ENCODE measurements around the gene FAM13C. TPM values are rescaled to one million over a fixed set of nuclear protein-coding genes. Genes with fewer than 3 reads are reported as not detected.

Gene FAM13C
- total RNA-seq, 4 donors from 2014 or later = 6.0 to 125 (median 17.6) TPM

GRCh38 chr10:59354434-59354833 is 7.9 kb downstream of the FAM13C start:
- ATAC-seq = no peak

GRCh38 chr10:59350558-59350957 is 11.8 kb downstream of the FAM13C start:
- Histone ChIP-seq H3K27me3 (no peaks in the 10 kb centered on the region), H3K4me3 (no peak overlapping the region), H3K9me3 (no peaks in the 10 kb centered on the region), H3K27ac (peak overlapping the region in 1 of 4 donors; percentile 83), H3K36me3 (peaks cover 0 to 40% of the 10 kb centered on the region in 2 donors), H3K4me1 (peaks cover 8 to 31% of the 10 kb centered on the region in 2 donors)
- intact Hi-C loops (cut with DNase I; ENCODE audit: low total_unique reads) (no loop called here), in situ Hi-C loops (cut with MboI; ENCODE audit: low sequenced_read_pairs in 4 of 4) (no loop called here)
- ATAC-seq (no peak), DNase-seq (no peak)
- TF ChIP-seq CTCF (IDR thresholded peaks at IDR 0.05 in 4 of 5, conservative IDR thresholded peaks at IDR 0.05 in 1 of 5) = no peak
- TF ChIP-seq POLR2A (IDR thresholded peaks at IDR 0.05) = no peak

More at GRCh38 chr10:59354434-59354833, 7.9 kb downstream of the FAM13C start:
- H3K27me3 ChIP-seq = no peaks in the 10 kb centered on the region
- TF ChIP-seq CTCF (IDR thresholded peaks at IDR 0.05 in 4 of 5, conservative IDR thresholded peaks at IDR 0.05 in 1 of 5) = no peak
- TF ChIP-seq POLR2A (IDR thresholded peaks at IDR 0.05) = no peak
- peaks cover 0 to 40% of the 10 kb centered on the region in 2 donors for H3K36me3 ChIP-seq
- intact Hi-C loops (cut with DNase I; ENCODE audit: low total_unique reads) = no loop called here
- in situ Hi-C loops (cut with MboI; ENCODE audit: low sequenced_read_pairs in 4 of 4) = no loop called here
- H3K9me3 ChIP-seq = no peaks in the 10 kb centered on the region
- DNase-seq = no peak
- H3K4me1 ChIP-seq = peaks cover 15 to 38% of the 10 kb centered on the region in 2 donors
- peak overlapping the region in 1 of 4 donors; percentile 57 for H3K27ac ChIP-seq
- no peak overlapping the region for H3K4me3 ChIP-seq

GRCh38 chr10:59346321-59346720 is 16.0 kb downstream of the FAM13C start:
- peak overlapping the region; percentile 53 to 83 (median 70) for H3K27ac ChIP-seq
- H3K4me1 ChIP-seq = peaks cover 13 to 39% of the 10 kb centered on the region in 2 donors
- TF ChIP-seq CTCF (IDR thresholded peaks at IDR 0.05 in 4 of 5, conservative IDR thresholded peaks at IDR 0.05 in 1 of 5) (peak in 1 of 5 experiments; percentile 14), POLR2A (IDR thresholded peaks at IDR 0.05) (no peak)
- H3K36me3 ChIP-seq = peaks cover 0 to 8% of the 10 kb centered on the region in 2 donors
- no peaks in the 10 kb centered on the region for H3K27me3 ChIP-seq
- H3K9me3 ChIP-seq = no peaks in the 10 kb centered on the region
- intact Hi-C loops (cut with DNase I; ENCODE audit: low total_unique reads) (no loop called here), in situ Hi-C loops (cut with MboI; ENCODE audit: low sequenced_read_pairs in 4 of 4) (no loop called here)
- peak; percentile 74 to 76 for DNase-seq
- ATAC-seq = peak; percentile 99 to 100
- H3K4me3 ChIP-seq = no peak overlapping the region

- ATAC-seq (no peak), DNase-seq (no peak)
- Histone ChIP-seq H3K36me3 (no peaks in the 10 kb centered on the region), H3K4me1 (peaks cover 26 to 55% of the 10 kb centered on the region in 2 donors), H3K27ac (peak overlapping the region in 2 of 4 donors; percentile 41 to 95), H3K27me3 (no peaks in the 10 kb centered on the region), H3K9me3 (no peaks in the 10 kb centered on the region), H3K4me3 (no peak overlapping the region)
- in situ Hi-C loops (cut with MboI; ENCODE audit: low sequenced_read_pairs in 4 of 4) = no loop called here
- intact Hi-C loops (cut with DNase I; ENCODE audit: low total_unique reads) = no loop called here
- TF ChIP-seq POLR2A (IDR thresholded peaks at IDR 0.05) (no peak), CTCF (IDR thresholded peaks at IDR 0.05 in 4 of 5, conservative IDR thresholded peaks at IDR 0.05 in 1 of 5) (no peak)
Observed at GRCh38 chr10:59342723-59343122, 19.6 kb downstream of the FAM13C start.

GRCh38 chr10:59342000-59342399 is 20.3 kb downstream of the FAM13C start:
- no peaks in the 10 kb centered on the region for H3K9me3 ChIP-seq
- in situ Hi-C loops (cut with MboI; ENCODE audit: low sequenced_read_pairs in 4 of 4) = no loop called here
- intact Hi-C loops (cut with DNase I; ENCODE audit: low total_unique reads) = no loop called here
- TF ChIP-seq CTCF (IDR thresholded peaks at IDR 0.05 in 4 of 5, conservative IDR thresholded peaks at IDR 0.05 in 1 of 5) (no peak), POLR2A (IDR thresholded peaks at IDR 0.05) (no peak)
- H3K36me3 ChIP-seq = no peaks in the 10 kb centered on the region
- ATAC-seq (no peak), DNase-seq (no peak)
- no peaks in the 10 kb centered on the region for H3K27me3 ChIP-seq
- peaks cover 33 to 59% of the 10 kb centered on the region in 2 donors for H3K4me1 ChIP-seq
- peak overlapping the region in 3 of 4 donors; percentile 37 to 95 (median 41) for H3K27ac ChIP-seq
- H3K4me3 ChIP-seq = no peak overlapping the region
